H1 (cell line): ENCODE measurements around the gene CAMSAP1.

Experiments used
- EGR1 ChIP-seq: IDR thresholded peaks from 2 replicates; pipeline ENCODE4 v1.6.1; 2011; ENCODE audit warnings: low read depth, low read length, borderline replicate concordance
- POLR2A ChIP-seq, 2 experiments: IDR thresholded peaks; 1 replicate in 1 of 2; 2 replicates in 1 of 2; pipeline ENCODE4 v1.6.1; 2011; ENCODE audit warnings: low read depth in 2 of 2, low read length in 2 of 2, mild to moderate bottlenecking in 2 of 2; ENCODE audit errors: control extremely low read depth in 1 of 2
- POLR2AphosphoS5 ChIP-seq: IDR thresholded peaks from 2 replicates; pipeline ENCODE4 v1.6.1; 2011; ENCODE audit warnings: low read depth, low read length
- RAD21 ChIP-seq, 2 experiments: IDR thresholded peaks in 1 of 2; conservative IDR thresholded peaks in 1 of 2; 2 replicates each; pipeline ENCODE4 v1.6.1; 2011; ENCODE audit warnings: low read depth in 2 of 2, low read length in 2 of 2, improper control_type of control experiment in 1 of 2, inconsistent platforms in 1 of 2, mild to moderate bottlenecking in 1 of 2, moderate library complexity in 1 of 2
- TBP ChIP-seq: IDR thresholded peaks from 2 replicates; pipeline ENCODE4 v1.6.1; 2011; ENCODE audit warnings: low read depth, low read length, improper control_type of control experiment
- YY1 ChIP-seq: IDR thresholded peaks from 2 replicates; pipeline ENCODE4 v1.6.1; 2011; ENCODE audit warnings: low read depth, mild to moderate bottlenecking, low read length
- TF ChIP-seq, protein P1 (sequence below), 3 experiments: IDR thresholded peaks; 1 replicate in 2 of 3; 2 replicates in 1 of 3; pipeline versions ENCODE4 v1.5.1 to v1.6.1; 2011; ENCODE audit warnings: low read length in 3 of 3, mild to moderate bottlenecking in 3 of 3, inconsistent platforms in 2 of 3, low read depth in 1 of 3, moderate library complexity in 1 of 3; ENCODE audit not compliant: insufficient read depth in 1 of 3; ENCODE audit errors: control extremely low read depth in 1 of 3
- TF ChIP-seq, protein P2 (sequence below): IDR thresholded peaks from 2 replicates; pipeline ENCODE4 v1.6.1; 2012; ENCODE audit warnings: inconsistent platforms
- TF ChIP-seq, protein P3 (sequence below): IDR thresholded peaks from 2 replicates; pipeline ENCODE4 v1.6.1; 2011; ENCODE audit warnings: low read length, improper control_type of control experiment

DNA sequence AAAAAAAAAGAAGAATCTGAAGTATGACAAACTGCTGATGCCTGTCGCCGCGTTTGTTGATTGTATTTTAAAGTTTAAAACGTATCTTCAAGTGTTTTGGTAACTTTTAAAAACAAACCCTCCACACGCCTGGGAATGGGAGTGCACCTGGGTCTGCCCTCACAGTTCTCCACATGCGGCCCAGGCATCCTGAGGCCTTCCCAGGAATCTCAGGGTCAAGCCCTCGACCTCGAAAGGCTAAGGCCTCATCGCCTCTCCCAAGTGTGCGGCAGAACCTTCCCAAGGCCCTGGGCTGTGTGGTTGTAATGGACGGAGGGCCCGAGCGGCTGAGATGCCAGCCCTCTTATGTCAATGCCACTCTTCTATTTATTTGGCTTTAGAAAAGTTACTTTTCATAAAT, 94.4 kb downstream of the CAMSAP1 start:
- TF ChIP-seq POLR2A (IDR thresholded peaks at IDR 0.05; ENCODE audit: control extremely low read depth in 1 of 2, low read depth in 2 of 2, low read length in 2 of 2) (no peak), EGR1 (no peak), RAD21 (IDR thresholded peaks at IDR 0.05 in 1 of 2, conservative IDR thresholded peaks at IDR 0.05 in 1 of 2; ENCODE audit: low read depth in 2 of 2, low read length in 2 of 2) (no peak), POLR2AphosphoS5 (no peak), YY1 (no peak), TBP (no peak)
- TF ChIP-seq, protein P1, sequence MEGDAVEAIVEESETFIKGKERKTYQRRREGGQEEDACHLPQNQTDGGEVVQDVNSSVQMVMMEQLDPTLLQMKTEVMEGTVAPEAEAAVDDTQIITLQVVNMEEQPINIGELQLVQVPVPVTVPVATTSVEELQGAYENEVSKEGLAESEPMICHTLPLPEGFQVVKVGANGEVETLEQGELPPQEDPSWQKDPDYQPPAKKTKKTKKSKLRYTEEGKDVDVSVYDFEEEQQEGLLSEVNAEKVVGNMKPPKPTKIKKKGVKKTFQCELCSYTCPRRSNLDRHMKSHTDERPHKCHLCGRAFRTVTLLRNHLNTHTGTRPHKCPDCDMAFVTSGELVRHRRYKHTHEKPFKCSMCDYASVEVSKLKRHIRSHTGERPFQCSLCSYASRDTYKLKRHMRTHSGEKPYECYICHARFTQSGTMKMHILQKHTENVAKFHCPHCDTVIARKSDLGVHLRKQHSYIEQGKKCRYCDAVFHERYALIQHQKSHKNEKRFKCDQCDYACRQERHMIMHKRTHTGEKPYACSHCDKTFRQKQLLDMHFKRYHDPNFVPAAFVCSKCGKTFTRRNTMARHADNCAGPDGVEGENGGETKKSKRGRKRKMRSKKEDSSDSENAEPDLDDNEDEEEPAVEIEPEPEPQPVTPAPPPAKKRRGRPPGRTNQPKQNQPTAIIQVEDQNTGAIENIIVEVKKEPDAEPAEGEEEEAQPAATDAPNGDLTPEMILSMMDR (IDR thresholded peaks at IDR 0.05; ENCODE audit: control extremely low read depth in 1 of 3, insufficient read depth in 1 of 3, low read depth in 1 of 3, low read length in 3 of 3) = no peak
- TF ChIP-seq, protein P2, sequence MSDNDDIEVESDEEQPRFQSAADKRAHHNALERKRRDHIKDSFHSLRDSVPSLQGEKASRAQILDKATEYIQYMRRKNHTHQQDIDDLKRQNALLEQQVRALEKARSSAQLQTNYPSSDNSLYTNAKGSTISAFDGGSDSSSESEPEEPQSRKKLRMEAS = no peak
- TF ChIP-seq, protein P3, sequence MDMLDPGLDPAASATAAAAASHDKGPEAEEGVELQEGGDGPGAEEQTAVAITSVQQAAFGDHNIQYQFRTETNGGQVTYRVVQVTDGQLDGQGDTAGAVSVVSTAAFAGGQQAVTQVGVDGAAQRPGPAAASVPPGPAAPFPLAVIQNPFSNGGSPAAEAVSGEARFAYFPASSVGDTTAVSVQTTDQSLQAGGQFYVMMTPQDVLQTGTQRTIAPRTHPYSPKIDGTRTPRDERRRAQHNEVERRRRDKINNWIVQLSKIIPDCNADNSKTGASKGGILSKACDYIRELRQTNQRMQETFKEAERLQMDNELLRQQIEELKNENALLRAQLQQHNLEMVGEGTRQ = no peak
